HEK293 (cell line): ENCODE measurements around the gene ARHGEF2.
A peak's percentile ranks its signal among the peaks of the same experiment; 100 is the strongest.

ENCODE experiments used
- OVOL3 ChIP-seq: fragments of 450-650 bp; formaldehyde crosslinking; IDR thresholded peaks from 2 replicates; pipeline ENCODE4 v1.5.1; 2016; ENCODE audit warnings: missing biosample characterization, missing genetic modification characterization
- SP2 ChIP-seq: fragments of 450-650 bp; formaldehyde crosslinking; IDR thresholded peaks from 2 replicates; pipeline ENCODE4 v1.5.1; 2016; ENCODE audit warnings: missing biosample characterization, missing genetic modification characterization
- TRIM28 ChIP-seq: IDR thresholded peaks from 2 replicates; pipeline ENCODE4 v1.6.1; 2011; ENCODE audit warnings: low read length, control low read depth, borderline replicate concordance
- WT1 ChIP-seq: fragments of 450-650 bp; formaldehyde crosslinking; IDR thresholded peaks from 2 replicates; pipeline ENCODE4 v1.5.1; 2016; ENCODE audit warnings: missing biosample characterization, missing genetic modification characterization
- ZBTB1 ChIP-seq: fragments of 450-650 bp; formaldehyde crosslinking; IDR thresholded peaks from 2 replicates; pipeline ENCODE4 v1.5.1; 2016; ENCODE audit warnings: missing biosample characterization, missing genetic modification characterization
- ZBTB8A ChIP-seq: fragments of 450-650 bp; formaldehyde crosslinking; IDR thresholded peaks from 2 replicates; pipeline ENCODE4 v1.5.1; 2016; ENCODE audit warnings: missing biosample characterization, missing genetic modification characterization
- ZFHX2 ChIP-seq: fragments of 450-650 bp; formaldehyde crosslinking; conservative IDR thresholded peaks from 2 replicates; pipeline ENCODE4 v1.5.1; 2016; ENCODE audit warnings: missing biosample characterization, missing genetic modification characterization
- ZFP3 ChIP-seq: fragments of 450-650 bp; formaldehyde crosslinking; IDR thresholded peaks from 2 replicates; pipeline ENCODE4 v1.5.1; 2016; ENCODE audit warnings: low read depth, missing biosample characterization, missing genetic modification characterization
- ZNF10 ChIP-seq: fragments of 450-650 bp; formaldehyde crosslinking; IDR thresholded peaks from 2 replicates; pipeline ENCODE4 v1.5.1; 2017; ENCODE audit warnings: missing biosample characterization, missing genetic modification characterization
- ZNF138 ChIP-seq: fragments of 450-650 bp; formaldehyde crosslinking; IDR thresholded peaks from 2 replicates; pipeline ENCODE4 v1.5.1; 2016; ENCODE audit warnings: missing biosample characterization, missing genetic modification characterization, borderline replicate concordance
- ZNF155 ChIP-seq: fragments of 450-650 bp; formaldehyde crosslinking; IDR thresholded peaks from 2 replicates; pipeline ENCODE4 v1.5.1; 2016; ENCODE audit warnings: missing biosample characterization, missing genetic modification characterization
- ZNF174 ChIP-seq: fragments of 450-650 bp; formaldehyde crosslinking; IDR thresholded peaks from 2 replicates; pipeline ENCODE4 v1.5.0; 2017; ENCODE audit warnings: missing biosample characterization, mild to moderate bottlenecking, missing genetic modification characterization
- ZNF223 ChIP-seq: fragments of 450-650 bp; formaldehyde crosslinking; IDR thresholded peaks from 2 replicates; pipeline ENCODE4 v1.5.1; 2016; ENCODE audit warnings: missing biosample characterization, missing genetic modification characterization
- ZNF292 ChIP-seq: fragments of 450-650 bp; formaldehyde crosslinking; IDR thresholded peaks from 2 replicates; pipeline ENCODE4 v1.5.1; 2016; ENCODE audit warnings: low read depth, missing biosample characterization, missing genetic modification characterization, borderline replicate concordance
- ZNF37A ChIP-seq: fragments of 450-650 bp; IDR thresholded peaks from 2 replicates; pipeline ENCODE4 v1.5.1; 2018; ENCODE audit warnings: missing biosample characterization, missing genetic modification characterization
- ZNF394 ChIP-seq: fragments of 450-650 bp; formaldehyde crosslinking; IDR thresholded peaks from 2 replicates; pipeline ENCODE4 v1.5.1; 2016; ENCODE audit warnings: missing biosample characterization, missing genetic modification characterization, mild to moderate bottlenecking, moderate library complexity, borderline replicate concordance
- ZNF426 ChIP-seq: fragments of 450-650 bp; formaldehyde crosslinking; IDR thresholded peaks from 2 replicates; pipeline ENCODE4 v1.5.1; 2017; ENCODE audit warnings: missing biosample characterization, missing genetic modification characterization, mild to moderate bottlenecking, inconsistent platforms, moderate library complexity
- ZNF433 ChIP-seq: fragments of 450-650 bp; formaldehyde crosslinking; IDR thresholded peaks from 2 replicates; pipeline ENCODE4 v1.5.1; 2016; ENCODE audit warnings: missing biosample characterization, missing genetic modification characterization, low read depth
- ZNF473 ChIP-seq: fragments of 450-650 bp; formaldehyde crosslinking; IDR thresholded peaks from 2 replicates; pipeline ENCODE4 v1.5.1; 2017; ENCODE audit warnings: missing biosample characterization, missing genetic modification characterization
- ZNF558 ChIP-seq: fragments of 450-650 bp; formaldehyde crosslinking; IDR thresholded peaks from 2 replicates; pipeline ENCODE4 v1.5.1; 2016; ENCODE audit warnings: missing biosample characterization, missing genetic modification characterization
- ZNF600 ChIP-seq: fragments of 450-650 bp; formaldehyde crosslinking; IDR thresholded peaks from 2 replicates; pipeline ENCODE4 v1.5.1; 2016; ENCODE audit warnings: missing biosample characterization, missing genetic modification characterization
- ZNF626 ChIP-seq: fragments of 450-650 bp; sonication (Bioruptor Pico); formaldehyde crosslinking; IDR thresholded peaks from 2 replicates; pipeline ENCODE4 v1.5.1; 2018; ENCODE audit warnings: missing biosample characterization, missing genetic modification characterization, inconsistent platforms
- ZNF664 ChIP-seq: fragments of 450-650 bp; formaldehyde crosslinking; IDR thresholded peaks from 2 replicates; pipeline ENCODE4 v1.5.1; 2016; ENCODE audit warnings: missing biosample characterization, missing genetic modification characterization
- ZNF677 ChIP-seq: fragments of 450-650 bp; IDR thresholded peaks from 2 replicates; pipeline ENCODE4 v1.5.0; 2018; ENCODE audit warnings: missing biosample characterization, mild to moderate bottlenecking, missing genetic modification characterization, moderate library complexity
- ZNF777 ChIP-seq: fragments of 450-650 bp; formaldehyde crosslinking; IDR thresholded peaks from 2 replicates; pipeline ENCODE4 v1.5.1; 2017; ENCODE audit warnings: missing biosample characterization, missing genetic modification characterization, borderline replicate concordance
- ZNF830 ChIP-seq: fragments of 450-650 bp; IDR thresholded peaks from 2 replicates; pipeline ENCODE4 v1.5.0; 2018; ENCODE audit warnings: missing biosample characterization, missing genetic modification characterization, low read depth, mild to moderate bottlenecking, moderate library complexity
- ZXDB ChIP-seq: fragments of 450-650 bp; formaldehyde crosslinking; IDR thresholded peaks from 2 replicates; pipeline ENCODE4 v1.5.1; 2016; ENCODE audit warnings: missing biosample characterization, missing genetic modification characterization
- TF ChIP-seq, protein P1 (sequence below): fragments of 450-650 bp; formaldehyde crosslinking; IDR thresholded peaks from 2 replicates; pipeline ENCODE4 v1.5.1; 2016; ENCODE audit warnings: missing biosample characterization, missing genetic modification characterization
- TF ChIP-seq, protein P2 (sequence below): fragments of 450-650 bp; formaldehyde crosslinking; IDR thresholded peaks from 2 replicates; pipeline ENCODE4 v1.5.1; 2016; ENCODE audit warnings: missing biosample characterization, missing genetic modification characterization
- TF ChIP-seq, protein P3 (sequence below): fragments of 450-650 bp; formaldehyde crosslinking; IDR thresholded peaks from 2 replicates; pipeline ENCODE4 v1.5.1; 2016; ENCODE audit warnings: missing biosample characterization, missing genetic modification characterization
- TF ChIP-seq, protein P4 (sequence below): fragments of 450-650 bp; formaldehyde crosslinking; optimal IDR thresholded peaks from 2 replicates; pipeline ENCODE3; 2016; ENCODE audit warnings: missing biosample characterization, mild to moderate bottlenecking, missing genetic modification characterization
- TF ChIP-seq, protein P5 (sequence below): fragments of 450-650 bp; formaldehyde crosslinking; IDR thresholded peaks from 2 replicates; pipeline ENCODE4; 2016; ENCODE audit warnings: missing biosample characterization, missing genetic modification characterization
- TF ChIP-seq, protein P6 (sequence below): fragments of 450-650 bp; formaldehyde crosslinking; IDR thresholded peaks from 2 replicates; pipeline ENCODE4 v1.5.1; 2017; ENCODE audit warnings: missing biosample characterization, missing genetic modification characterization

Gene ARHGEF2

DNA sequence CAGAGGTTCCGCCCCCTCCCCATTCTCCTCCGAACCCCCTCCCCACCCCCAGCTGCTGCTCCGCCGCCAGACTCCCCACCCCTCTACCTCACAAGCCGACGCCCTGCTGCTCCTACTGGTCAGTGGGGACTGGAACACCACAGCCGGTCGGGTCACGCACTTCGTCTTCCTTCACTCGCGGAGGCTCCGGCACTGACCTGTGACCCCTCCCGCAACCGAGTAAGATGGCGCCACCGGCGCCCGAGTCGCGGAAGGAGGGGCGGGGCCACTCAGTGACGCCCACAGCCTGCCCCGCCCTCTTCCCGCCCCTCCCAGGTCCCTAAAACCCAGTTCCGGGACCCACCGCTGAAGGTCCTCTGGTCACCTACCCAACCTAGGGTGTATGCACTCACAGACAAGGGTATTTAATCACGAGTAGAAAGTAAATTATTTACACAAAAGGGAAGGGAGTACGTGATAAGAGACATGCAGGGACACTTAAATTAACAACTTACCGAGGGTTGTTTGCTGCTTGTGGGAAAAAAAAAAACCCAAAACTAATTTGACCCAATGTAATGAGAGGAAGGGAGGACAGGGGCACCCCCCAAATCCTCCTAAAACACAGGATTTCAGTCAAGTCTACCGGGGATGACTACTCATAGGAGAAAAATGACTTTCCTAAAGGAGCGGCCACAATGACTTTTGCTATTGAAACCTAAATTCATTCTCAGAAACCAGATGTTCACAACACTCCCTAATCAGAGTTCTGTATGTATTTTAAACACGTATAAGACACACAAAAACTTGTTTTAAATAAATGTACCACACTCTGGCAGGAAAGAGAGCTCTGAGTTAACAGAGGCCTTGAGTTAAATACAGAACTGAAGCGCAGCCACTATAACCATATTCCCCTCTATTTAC, 66.9 kb downstream of the ARHGEF2 start, which contains the start of gene RIT1 (continued):
- TF ChIP-seq ZNF433 (no peak), ZNF174 (tag by site-specific recombination) (no peak), ZBTB1 (0 out of 2 replicates have a peak, but pooled peaks have one; percentile 10), ZNF830 (tag by site-specific recombination) (no peak), ZFHX2 (tag by site-specific recombination) (peak; percentile 65), ZNF677 (no peak), TRIM28 (no peak), ZNF223 (tag by site-specific recombination) (no peak), ZNF600 (tag by site-specific recombination) (no peak), ZBTB8A (tag by site-specific recombination) (no peak), WT1 (tag by site-specific recombination) (peak; percentile 100), ZNF626 (tag by site-specific recombination) (no peak), ZXDB (tag by site-specific recombination) (0 out of 2 replicates have a peak, but pooled peaks have one; percentile 8), ZNF473 (no peak), ZNF777 (tag by site-specific recombination) (no peak), OVOL3 (tag by site-specific recombination) (no peak), ZNF155 (no peak), ZNF394 (tag by site-specific recombination) (no peak), ZNF664 (tag by site-specific recombination) (peak; percentile 26; the same call in 1 of the 2 replicates), SP2 (tag by site-specific recombination) (peak; percentile 92), ZNF138 (tag by site-specific recombination) (no peak), ZNF426 (no peak), ZNF10 (tag by site-specific recombination) (peak; percentile 45; the same call in 1 of the 2 replicates), ZFP3 (tag by site-specific recombination) (no peak), ZNF37A (tag by site-specific recombination) (no peak), ZNF292 (tag by site-specific recombination) (no peak), ZNF558 (no peak)
- TF ChIP-seq, protein P1, sequence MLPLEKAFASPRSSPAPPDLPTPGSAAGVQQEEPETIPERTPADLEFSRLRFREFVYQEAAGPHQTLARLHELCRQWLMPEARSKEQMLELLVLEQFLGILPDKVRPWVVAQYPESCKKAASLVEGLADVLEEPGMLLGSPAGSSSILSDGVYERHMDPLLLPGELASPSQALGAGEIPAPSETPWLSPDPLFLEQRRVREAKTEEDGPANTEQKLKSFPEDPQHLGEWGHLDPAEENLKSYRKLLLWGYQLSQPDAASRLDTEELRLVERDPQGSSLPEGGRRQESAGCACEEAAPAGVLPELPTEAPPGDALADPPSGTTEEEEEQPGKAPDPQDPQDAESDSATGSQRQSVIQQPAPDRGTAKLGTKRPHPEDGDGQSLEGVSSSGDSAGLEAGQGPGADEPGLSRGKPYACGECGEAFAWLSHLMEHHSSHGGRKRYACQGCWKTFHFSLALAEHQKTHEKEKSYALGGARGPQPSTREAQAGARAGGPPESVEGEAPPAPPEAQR = no peak
- TF ChIP-seq, protein P2, sequence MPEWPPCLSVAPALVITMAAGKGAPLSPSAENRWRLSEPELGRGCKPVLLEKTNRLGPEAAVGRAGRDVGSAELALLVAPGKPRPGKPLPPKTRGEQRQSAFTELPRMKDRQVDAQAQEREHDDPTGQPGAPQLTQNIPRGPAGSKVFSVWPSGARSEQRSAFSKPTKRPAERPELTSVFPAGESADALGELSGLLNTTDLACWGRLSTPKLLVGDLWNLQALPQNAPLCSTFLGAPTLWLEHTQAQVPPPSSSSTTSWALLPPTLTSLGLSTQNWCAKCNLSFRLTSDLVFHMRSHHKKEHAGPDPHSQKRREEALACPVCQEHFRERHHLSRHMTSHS (tag by site-specific recombination) = no peak
- TF ChIP-seq, protein P3, sequence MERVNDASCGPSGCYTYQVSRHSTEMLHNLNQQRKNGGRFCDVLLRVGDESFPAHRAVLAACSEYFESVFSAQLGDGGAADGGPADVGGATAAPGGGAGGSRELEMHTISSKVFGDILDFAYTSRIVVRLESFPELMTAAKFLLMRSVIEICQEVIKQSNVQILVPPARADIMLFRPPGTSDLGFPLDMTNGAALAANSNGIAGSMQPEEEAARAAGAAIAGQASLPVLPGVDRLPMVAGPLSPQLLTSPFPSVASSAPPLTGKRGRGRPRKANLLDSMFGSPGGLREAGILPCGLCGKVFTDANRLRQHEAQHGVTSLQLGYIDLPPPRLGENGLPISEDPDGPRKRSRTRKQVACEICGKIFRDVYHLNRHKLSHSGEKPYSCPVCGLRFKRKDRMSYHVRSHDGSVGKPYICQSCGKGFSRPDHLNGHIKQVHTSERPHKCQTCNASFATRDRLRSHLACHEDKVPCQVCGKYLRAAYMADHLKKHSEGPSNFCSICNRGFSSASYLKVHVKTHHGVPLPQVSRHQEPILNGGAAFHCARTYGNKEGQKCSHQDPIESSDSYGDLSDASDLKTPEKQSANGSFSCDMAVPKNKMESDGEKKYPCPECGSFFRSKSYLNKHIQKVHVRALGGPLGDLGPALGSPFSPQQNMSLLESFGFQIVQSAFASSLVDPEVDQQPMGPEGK (tag by site-specific recombination) = peak; percentile 76
- TF ChIP-seq, protein P4, sequence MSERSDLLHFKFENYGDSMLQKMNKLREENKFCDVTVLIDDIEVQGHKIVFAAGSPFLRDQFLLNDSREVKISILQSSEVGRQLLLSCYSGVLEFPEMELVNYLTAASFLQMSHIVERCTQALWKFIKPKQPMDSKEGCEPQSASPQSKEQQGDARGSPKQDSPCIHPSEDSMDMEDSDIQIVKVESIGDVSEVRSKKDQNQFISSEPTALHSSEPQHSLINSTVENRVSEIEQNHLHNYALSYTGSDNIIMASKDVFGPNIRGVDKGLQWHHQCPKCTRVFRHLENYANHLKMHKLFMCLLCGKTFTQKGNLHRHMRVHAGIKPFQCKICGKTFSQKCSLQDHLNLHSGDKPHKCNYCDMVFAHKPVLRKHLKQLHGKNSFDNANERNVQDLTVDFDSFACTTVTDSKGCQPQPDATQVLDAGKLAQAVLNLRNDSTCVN (tag by site-specific recombination) = no peak
- TF ChIP-seq, protein P5, sequence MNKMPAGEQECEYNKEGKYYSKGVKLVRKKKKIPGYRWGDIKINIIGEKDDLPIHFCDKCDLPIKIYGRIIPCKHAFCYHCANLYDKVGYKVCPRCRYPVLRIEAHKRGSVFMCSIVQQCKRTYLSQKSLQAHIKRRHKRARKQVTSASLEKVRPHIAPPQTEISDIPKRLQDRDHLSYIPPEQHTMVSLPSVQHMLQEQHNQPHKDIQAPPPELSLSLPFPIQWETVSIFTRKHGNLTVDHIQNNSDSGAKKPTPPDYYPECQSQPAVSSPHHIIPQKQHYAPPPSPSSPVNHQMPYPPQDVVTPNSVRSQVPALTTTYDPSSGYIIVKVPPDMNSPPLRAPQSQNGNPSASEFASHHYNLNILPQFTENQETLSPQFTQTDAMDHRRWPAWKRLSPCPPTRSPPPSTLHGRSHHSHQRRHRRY (tag by site-specific recombination) = no peak
- TF ChIP-seq, protein P6, sequence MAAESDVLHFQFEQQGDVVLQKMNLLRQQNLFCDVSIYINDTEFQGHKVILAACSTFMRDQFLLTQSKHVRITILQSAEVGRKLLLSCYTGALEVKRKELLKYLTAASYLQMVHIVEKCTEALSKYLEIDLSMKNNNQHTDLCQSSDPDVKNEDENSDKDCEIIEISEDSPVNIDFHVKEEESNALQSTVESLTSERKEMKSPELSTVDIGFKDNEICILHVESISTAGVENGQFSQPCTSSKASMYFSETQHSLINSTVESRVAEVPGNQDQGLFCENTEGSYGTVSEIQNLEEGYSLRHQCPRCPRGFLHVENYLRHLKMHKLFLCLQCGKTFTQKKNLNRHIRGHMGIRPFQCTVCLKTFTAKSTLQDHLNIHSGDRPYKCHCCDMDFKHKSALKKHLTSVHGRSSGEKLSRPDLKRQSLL = no peak
